ENCODE measurements around the gene PRKAG2.

DNA sequence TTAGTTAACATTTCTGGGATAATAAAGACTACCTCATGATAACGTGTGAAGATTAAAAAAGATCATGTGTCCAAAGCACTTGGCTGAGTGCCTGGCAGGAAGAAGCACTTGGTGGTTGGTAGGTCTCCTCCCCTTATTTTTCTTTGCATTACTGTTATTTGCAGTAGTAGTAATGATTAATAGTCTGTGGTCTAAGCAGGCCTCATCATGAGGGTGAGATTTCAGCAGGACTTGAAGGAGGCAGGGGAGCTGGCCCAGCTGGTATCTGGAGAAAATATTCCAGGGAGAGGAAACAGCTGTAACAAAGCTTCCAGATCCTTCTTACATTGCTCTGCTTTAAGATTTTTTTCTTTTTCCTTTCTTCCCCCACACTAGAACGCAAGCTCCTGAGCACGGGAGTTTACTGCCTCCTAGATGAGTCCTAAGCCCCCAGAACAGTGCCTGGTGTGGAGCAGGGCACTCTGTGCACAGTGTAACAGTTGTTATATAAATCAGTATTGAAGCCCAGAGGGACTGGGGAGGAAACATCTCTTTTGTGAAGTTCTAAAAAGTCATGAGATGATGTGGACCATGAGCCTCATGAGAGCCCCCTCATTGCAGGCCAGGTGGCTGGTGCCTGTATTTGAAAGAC, 326.1 kb downstream of the PRKAG2 start:
- TF ChIP-seq, protein P1, sequence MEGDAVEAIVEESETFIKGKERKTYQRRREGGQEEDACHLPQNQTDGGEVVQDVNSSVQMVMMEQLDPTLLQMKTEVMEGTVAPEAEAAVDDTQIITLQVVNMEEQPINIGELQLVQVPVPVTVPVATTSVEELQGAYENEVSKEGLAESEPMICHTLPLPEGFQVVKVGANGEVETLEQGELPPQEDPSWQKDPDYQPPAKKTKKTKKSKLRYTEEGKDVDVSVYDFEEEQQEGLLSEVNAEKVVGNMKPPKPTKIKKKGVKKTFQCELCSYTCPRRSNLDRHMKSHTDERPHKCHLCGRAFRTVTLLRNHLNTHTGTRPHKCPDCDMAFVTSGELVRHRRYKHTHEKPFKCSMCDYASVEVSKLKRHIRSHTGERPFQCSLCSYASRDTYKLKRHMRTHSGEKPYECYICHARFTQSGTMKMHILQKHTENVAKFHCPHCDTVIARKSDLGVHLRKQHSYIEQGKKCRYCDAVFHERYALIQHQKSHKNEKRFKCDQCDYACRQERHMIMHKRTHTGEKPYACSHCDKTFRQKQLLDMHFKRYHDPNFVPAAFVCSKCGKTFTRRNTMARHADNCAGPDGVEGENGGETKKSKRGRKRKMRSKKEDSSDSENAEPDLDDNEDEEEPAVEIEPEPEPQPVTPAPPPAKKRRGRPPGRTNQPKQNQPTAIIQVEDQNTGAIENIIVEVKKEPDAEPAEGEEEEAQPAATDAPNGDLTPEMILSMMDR (IDR thresholded peaks at IDR 0.05; ENCODE audit: low read depth, low read length) = no peak
- no peak for TF ChIP-seq POLR2A (IDR thresholded peaks at IDR 0.05; ENCODE audit: extremely low read depth, insufficient read length)
- TF ChIP-seq, protein P2, sequence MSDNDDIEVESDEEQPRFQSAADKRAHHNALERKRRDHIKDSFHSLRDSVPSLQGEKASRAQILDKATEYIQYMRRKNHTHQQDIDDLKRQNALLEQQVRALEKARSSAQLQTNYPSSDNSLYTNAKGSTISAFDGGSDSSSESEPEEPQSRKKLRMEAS (IDR thresholded peaks at IDR 0.05; ENCODE audit: low read depth, low read length) = no peak
- no peak for TF ChIP-seq MYC (IDR thresholded peaks at IDR 0.05; ENCODE audit: low read depth, low read length)

Measured in NB4 (cell line).